Fibroblast of skin of right biceps (primary cell): ENCODE measurements around the gene GAK.
A peak's percentile ranks its signal among the peaks of the same experiment; 100 is the strongest.

ENCODE experiments used
- DNase-seq: peaks from one replicate; pipeline ENCODE4 v3.0.0-alpha.2; 2013

GAK gene

GRCh38 chr4:845233-845835 lies 86.8 kb downstream of the GAK start:
- peak; percentile 47 for DNase-seq

DNA sequence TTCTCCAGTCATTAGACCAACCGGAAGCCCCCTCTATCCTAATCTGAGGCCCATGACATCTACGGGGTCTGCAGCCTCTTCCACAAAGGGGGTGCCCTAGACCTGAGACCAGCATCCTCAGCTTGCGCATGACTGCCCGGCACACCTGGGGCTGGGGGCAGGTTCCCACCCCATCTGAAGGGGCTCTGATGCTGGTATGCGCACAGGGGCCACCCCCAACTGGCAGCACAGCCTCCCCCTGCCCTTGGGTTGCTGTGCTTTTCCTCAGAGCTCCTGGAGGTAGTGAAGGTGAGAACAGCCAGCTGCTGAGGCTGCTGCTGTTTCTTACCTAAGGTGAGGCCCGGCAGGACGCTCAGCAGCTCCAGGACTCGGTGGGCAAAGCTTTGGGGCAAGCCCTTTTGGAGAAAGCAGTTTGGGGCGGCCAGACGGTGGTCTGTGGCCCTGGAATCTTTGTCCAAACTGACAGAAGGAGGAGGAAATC lies 87.3 kb downstream of the GAK start:
- DNase-seq, result no peak

- DNase-seq, result no peak
Observed at GRCh38 chr4:839675-840443, 92.3 kb downstream of the GAK start.

DNA sequence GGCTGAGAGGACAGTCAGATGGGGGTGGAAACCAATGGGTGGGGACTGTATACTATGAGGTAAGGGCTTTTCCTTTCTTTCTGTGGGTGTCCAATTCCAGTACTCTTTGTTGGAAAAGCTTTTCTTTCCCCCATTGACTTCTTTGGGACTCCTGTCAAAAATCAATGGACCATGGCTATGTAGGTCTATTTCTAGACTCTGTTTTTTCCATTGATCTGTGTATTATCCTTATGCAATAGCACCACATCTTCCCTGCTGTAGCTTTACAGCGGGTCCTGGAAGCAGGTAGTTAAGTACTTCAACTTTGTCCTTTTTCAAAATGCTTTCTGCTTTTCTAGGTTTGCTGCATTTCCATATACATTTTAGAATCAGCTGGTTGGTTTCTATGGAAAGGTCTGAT lies 94.3 kb downstream of the GAK start:
- no peak for DNase-seq

DNA sequence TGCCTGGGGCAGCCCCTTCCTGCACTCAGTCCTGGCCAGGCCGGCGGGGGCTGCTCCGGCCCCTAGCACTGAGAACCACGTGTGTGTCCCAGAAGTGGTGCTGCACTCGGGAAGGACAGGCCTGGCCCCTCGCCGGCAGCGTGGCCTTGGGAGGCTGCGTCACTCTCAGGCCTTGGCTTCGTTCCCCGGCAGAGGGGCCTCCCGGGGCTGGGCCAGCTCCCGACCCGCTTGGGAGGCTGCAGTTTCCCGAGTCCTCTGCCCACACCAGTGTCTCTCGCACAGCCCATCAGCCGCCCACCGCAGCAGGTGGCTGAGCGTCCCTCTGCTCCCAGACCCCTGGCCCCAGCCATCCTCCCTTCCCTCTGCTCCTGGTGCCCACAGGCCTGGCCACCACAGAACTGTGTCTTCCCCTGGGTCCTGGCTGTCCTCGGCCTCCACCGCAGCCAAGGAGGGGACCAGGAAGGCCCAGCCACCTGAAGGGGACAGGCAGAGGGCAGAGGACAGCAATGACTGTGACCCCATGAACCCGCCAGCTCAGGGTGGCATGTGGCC lies 95.3 kb downstream of the GAK start:
- no peak for DNase-seq

- DNase-seq, result no peak
Observed at GRCh38 chr4:836003-836511, 96.1 kb downstream of the GAK start.

DNA sequence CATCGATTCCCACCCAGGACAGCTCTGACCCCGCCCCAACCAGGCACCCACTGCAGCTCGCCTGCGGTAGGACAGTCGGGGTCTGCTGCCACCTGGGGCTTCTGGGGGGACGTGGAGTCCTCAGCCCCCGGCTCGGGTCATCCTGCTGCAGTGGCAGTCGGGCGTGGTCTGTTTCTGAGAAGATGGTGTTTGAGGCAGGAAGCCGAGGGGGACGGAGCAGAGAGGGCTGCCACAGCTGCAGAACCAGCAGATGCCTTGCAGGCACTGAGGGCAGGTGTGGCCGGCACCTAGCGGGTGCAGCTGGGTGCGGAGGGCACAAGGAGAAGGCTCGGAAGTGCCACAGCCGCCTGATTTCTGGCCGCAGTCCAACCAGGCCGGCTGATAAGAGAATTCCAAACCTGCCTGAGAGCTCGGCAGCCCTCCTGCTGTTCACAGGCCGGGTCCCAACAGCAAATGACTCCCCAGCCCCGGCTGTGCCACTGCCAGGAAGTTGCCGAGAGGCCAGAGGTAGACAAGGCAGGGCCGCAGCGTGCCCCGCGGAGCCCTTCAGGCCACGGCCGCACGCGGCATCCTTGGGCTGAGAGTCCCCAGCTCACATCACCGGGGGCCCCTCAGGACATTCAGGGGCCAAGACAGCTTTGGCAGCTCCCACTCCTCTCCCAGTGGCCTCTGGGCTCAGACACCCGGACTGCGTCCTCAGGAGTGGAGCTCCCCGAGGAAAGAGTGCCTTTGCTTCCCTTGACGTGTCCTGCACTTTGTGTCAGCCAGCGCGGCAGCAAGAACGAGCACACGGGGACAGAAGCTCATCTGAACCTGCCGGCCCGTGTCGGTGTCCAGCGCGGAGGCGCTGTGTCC lies 96.7 kb downstream of the GAK start:
- DNase-seq, result no peak

GRCh38 chr4:834368-835147 lies 97.6 kb downstream of the GAK start:
- DNase-seq, result no peak

GRCh38 chr4:833731-834367 lies 98.3 kb downstream of the GAK start:
- no peak for DNase-seq

DNA sequence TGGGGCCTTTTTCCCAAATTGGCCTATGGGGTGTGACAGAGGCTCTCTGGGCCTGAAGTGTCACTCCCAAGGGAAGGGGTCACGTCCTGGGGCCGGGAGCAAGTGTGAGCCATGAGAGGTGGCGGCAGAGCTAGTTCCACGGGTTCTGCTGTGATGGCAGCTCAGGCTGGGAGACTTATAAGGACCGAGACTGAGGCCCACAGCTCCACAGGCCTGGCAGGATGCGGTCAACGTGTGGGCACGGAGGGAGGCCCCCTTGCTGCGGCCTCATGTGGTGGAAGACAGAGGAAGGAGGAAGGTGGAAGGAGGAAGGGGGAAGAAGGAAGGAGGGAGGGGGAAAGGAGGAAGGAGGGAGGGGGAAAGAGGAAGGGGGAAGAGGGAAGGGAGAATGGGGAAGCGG lies 99.0 kb downstream of the GAK start:
- no peak for DNase-seq

DNA sequence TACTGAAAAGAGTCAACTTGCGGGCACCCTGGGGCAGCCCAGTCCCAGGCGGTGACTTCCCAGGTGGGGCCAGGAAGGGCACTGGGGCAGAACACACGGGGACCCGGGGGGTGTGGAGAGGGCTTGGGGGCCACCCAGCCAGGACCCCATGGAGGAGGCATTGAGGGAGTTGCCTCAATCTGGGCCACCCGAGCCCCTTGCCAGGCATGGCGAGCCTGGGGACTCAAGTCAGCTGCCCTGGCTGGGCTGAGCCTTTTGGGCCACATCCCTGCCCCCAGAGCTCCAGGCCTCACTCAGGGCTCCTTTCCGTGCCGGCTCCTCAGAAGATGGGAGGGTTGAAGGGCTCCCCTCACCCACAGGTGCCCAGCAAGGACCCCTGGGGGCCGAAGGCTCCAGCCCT lies 99.6 kb downstream of the GAK start:
- no peak for DNase-seq

DNA sequence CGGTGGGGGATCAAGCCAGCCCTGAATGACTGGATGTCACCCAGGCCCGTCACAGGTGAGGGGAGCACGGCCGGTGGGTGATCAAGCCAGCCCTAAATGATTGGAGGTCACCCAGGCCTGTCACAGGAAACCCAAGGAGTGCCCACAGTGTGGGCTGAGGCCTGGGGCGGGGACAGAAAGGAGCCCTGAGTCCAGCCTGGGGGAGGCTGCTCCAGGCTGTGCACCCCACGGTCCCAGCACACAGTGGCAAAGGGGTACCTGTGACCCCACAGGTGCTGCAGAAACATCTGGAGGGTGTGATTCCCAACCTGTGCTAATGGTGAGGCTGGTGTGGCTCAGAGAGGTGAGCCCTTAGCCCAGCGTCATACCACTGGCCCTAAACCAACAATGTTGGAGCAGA lies 100.0 kb downstream of the GAK start:
- no peak for DNase-seq

DNA sequence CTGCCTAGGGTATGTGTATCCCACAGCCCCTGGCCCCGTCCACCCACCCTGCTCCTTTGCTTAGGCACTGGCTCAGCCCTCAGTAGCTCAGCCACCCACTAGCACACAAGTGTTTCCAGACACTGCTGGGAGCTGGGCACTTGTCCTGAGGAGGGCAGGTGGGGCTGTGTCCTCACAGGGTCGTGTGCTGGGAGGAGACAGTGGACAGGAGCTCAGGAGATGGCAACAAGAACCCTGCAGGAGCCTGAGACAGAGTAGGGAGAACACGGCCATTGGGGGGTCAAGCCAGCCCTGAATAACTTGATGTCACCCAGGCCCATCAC lies 100.7 kb downstream of the GAK start:
- no peak for DNase-seq

- no peak for DNase-seq
Observed at GRCh38 chr4:830601-831482, 101.3 kb downstream of the GAK start.

GRCh38 chr4:829761-830600 lies 102.1 kb downstream of the GAK start:
- DNase-seq, result no peak

- no peak for DNase-seq
Observed at GRCh38 chr4:829291-829690, 102.8 kb downstream of the GAK start.

- peak; percentile 6 for DNase-seq
Observed at GRCh38 chr4:828641-829271, 103.4 kb downstream of the GAK start.

DNA sequence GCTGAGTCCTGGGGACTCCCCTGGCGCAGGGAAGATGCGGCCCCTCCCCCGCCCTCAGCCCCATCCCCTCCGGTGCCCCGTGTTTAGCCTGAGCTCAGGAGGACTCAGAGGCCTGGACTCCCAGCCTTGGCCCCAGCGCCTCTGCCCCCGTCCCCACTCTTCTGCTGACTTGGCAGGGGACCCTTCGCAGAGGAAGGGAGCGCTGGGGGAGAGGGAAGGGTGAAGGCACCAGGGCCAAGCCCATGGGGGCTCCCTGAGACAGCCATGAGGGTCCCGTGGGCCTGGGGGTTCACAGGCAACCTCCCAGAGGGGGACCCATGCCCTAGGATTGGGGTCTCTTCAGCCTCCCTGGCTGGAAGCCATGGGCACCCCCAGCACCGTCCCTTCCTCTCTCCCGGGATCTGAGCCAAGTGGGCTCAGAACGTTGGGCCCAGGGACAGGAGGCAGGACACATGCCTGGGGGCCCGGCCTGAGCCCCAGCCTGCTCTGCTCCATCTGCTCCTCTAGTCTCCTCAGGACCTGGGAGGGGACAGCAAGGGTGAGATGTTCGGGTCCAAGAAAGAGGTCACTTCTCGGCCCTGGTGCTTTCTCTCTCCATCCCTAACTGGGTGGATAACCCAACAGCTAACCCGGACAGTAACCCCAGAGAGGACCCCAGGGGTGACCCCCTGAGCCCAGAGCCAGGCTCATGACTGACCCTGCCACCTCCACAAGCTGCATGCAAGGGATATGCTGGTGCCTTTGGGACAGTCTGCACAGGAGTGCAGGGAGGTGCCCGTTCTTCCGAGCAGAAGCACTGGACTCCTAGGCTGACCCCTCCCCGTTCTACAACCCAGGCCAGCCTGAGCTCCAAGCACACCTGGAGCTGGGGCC lies 104.7 kb downstream of the GAK start:
- no peak for DNase-seq
